Large intestine (tissue), 3 donors: ENCODE data around the gene SAMD4A. TPM values are rescaled to one million over a fixed set of nuclear protein-coding genes. Genes with fewer than 3 reads are reported as not detected.
A peak's percentile ranks its signal among the peaks of the same experiment; 100 is the strongest.

Experiments used
- DNase-seq, 2 donors: peaks; one replicate each; pipeline versions ENCODE4 v3.0.0 to v3.0.0-alpha.2; 2013
- H3K27ac ChIP-seq: one replicate; pipeline ENCODE4 v1.5.1; 2013; ENCODE audit warnings: low read length
- H3K27me3 ChIP-seq: 2 replicates; pipeline ENCODE4 v1.6.1; 2013; ENCODE audit warnings: low read length; ENCODE audit not compliant: control insufficient read depth, insufficient read depth
- H3K36me3 ChIP-seq: 2 replicates; pipeline ENCODE4 v1.6.1; 2013; ENCODE audit warnings: low read length; ENCODE audit not compliant: control insufficient read depth, insufficient read depth
- H3K4me1 ChIP-seq: one replicate; pipeline ENCODE4 v1.6.1; 2013; ENCODE audit warnings: low read length; ENCODE audit not compliant: control insufficient read depth, insufficient read depth
- H3K4me3 ChIP-seq: one replicate; pipeline ENCODE4 v1.5.1; 2013; ENCODE audit warnings: low read length
- H3K9me3 ChIP-seq: one replicate; pipeline ENCODE4 v1.6.1; 2013; ENCODE audit warnings: mild to moderate bottlenecking, low read depth, low read length, moderate library complexity; ENCODE audit not compliant: control insufficient read depth
- WGBS: methylation state at CpG from one replicate; pipeline ENCODE4 v1.1.5; 2013; ENCODE audit warnings: low lambda C conversion rate; ENCODE audit not compliant: insufficient coverage; 5-methylcytosine and 5-hydroxymethylcytosine counted together
- polyA plus RNA-seq: library from polyadenylated mRNA; unstranded; fragments of 120-200 nt; gene quantifications from one replicate; pipeline ENCODE4 v1.2.1, GENCODE V29; 2013

SAMD4A gene
- polyA plus RNA-seq, 1 donor, result 17.7 TPM

DNA sequence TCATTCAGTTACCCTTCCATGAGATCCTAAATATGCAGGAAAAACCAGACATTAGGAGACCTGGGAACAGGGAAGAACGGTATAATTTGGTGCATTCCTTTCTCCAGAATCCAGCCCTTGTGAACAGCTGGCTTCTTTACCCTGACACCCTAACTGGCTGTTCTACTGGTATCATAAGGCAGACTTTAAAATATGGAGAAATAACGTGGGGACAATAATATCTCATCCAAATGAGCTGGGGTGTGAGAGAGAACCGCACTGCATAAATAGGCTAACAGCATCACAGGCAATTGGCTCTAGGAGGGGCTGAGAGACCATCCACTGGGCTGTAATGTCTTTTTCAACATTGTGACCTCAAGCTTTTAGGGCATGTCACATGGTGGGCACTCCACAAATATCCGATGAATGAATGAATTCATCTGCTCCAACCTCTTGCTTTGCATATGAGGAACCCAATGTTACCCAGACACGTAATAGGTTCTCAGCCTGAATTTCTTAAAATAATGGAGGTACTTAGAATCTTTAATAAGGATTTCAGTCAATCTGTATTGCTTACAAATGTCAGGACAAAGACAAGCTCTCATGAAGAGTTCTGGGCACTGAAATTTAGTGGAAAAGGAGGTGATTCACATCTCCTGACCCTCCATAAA is 157.9 kb downstream of the SAMD4A start:
- Histone ChIP-seq H3K4me3 (no peak overlapping the region), H3K27me3 (no peaks in the 10 kb centered on the region), H3K9me3 (no peaks in the 10 kb centered on the region), H3K27ac (no peak overlapping the region), H3K4me1 (peaks cover 7% of the 10 kb centered on the region), H3K36me3 (no peaks in the 10 kb centered on the region)
- no peak for DNase-seq
- no CpG with 5 or more reads among the region's 5 CpGs for WGBS

DNA sequence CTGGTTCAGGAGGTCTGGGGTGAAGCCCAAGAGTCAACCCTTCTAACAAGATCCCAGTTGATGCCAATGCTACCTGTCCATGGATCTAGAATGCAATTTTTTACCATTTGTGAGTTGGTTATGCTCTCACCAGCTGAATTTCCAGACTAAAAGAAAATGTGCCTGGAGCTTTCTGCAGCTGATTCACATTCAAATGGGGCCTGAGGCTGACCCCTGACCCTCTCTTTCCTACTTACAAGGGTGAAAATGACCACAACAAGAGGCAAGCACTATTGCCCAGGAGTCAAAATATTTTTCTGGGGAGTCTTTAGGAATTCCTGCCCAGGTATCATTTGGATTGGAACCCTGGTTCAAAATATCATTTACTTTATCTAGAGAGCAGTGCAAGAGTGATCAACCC is 159.1 kb downstream of the SAMD4A start:
- Histone ChIP-seq H3K36me3 (no peaks in the 10 kb centered on the region), H3K4me3 (no peak overlapping the region), H3K4me1 (peaks cover 7% of the 10 kb centered on the region), H3K27me3 (no peaks in the 10 kb centered on the region), H3K27ac (no peak overlapping the region), H3K9me3 (no peaks in the 10 kb centered on the region)
- no peak for DNase-seq

DNA sequence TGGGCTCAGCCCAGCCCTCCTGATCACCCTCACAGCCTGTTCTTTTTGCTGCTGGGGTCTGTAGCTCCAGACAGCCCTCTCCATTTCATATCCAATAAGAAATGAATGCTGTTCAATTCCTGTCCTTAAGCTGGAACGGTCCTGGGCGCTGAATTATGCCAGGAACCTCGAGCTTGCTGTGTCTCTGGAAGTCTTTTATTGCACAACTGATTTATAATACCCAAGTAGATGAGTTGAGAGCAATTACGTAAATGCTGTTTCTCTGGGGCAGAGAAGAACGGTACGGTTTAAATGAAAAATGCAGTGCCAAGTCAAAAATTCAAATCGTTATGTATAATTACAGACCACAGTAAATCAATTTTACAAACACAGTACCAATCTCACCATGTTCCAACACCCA is 161.0 kb downstream of the SAMD4A start:
- Histone ChIP-seq H3K4me3 (no peak overlapping the region), H3K27me3 (no peaks in the 10 kb centered on the region), H3K27ac (no peak overlapping the region), H3K9me3 (no peaks in the 10 kb centered on the region), H3K36me3 (no peaks in the 10 kb centered on the region), H3K4me1 (peaks cover 7% of the 10 kb centered on the region)
- no peak for DNase-seq
- WGBS, result 70% methylated on average over 4 of the region's 7 CpGs

DNA sequence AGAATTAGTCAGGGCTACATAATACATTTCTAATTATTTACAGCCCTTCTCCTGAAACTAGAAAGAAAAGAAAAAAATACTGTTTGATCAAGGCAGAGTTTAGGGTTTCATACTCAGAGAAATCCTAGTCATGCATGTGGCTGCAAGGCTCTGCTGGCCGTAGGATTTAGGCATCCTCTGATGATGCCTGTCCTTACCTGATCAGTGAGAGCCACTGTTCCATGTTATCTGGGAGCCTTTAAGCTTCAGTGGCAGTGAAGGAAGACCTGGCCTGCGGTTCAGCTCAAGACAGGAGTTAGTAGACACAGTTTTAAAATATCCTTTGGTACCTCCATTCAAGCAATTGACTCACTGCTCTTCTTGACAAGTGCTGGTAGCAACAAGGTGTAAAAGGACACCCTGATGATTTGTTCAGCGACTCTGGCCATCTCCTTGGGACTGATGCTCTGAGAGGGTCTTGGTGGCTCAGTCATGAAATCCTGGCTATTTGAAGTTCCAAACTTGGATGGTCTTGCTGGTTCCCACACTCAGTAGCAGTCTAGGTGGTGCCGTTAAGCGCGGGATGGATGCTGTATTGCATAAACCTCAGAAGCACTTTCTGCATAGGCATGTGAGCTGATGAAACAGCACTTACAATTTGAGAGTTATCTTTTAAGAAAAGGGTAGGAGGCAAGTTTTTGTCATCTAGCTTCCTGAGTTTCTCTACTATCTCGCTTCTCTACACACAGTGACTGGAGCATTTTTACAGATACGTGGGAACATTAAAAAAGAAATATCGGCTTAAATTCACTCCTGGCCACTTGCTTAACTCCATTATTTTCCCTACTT is 162.0 kb downstream of the SAMD4A start:
- Histone ChIP-seq H3K27me3 (no peaks in the 10 kb centered on the region), H3K36me3 (no peaks in the 10 kb centered on the region), H3K4me3 (no peak overlapping the region), H3K4me1 (peaks cover 5% of the 10 kb centered on the region), H3K27ac (no peak overlapping the region), H3K9me3 (no peaks in the 10 kb centered on the region)
- WGBS, result 90% methylated on average over 4 of the region's 9 CpGs
- no peak for DNase-seq

DNA sequence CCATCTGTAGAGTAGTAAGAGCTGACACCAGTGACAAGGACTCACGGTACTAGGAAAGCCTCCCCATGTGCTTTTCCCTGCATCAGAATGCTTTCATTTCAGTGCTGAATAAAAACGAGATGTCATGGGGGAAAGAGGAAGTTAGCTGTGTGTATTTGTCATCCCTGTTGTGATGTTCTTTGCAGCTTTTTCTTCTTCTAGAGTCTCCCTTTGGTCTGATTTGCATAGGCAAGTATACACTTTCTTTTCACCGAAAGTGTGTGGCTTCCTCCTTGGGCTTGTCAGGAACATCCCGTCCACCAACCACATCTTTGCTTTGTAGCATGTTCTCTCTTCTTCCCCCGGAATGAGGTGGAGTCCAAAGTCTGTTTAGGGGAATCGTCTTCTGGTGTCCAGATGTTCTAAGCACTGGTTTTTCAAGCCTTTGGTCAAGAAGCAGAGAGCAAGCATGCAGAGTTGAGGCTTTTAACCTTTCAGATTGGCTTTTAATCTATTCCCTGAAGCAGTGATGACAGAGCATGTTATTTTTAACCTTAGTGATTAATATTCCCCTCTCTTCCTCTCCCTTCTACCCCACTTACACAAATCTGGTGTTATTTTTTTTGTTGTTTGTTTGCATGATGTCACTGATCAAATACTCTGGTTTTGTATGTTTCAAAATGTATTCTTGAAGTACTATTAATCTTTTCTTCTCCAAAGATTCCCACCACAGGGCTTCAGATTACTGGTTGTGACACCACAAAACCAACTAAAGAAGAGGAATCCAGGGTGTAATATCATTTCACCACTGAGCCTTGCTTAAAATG is 163.4 kb downstream of the SAMD4A start:
- WGBS, result no CpG with 5 or more reads among the region's 6 CpGs
- Histone ChIP-seq H3K27me3 (no peaks in the 10 kb centered on the region), H3K4me3 (no peak overlapping the region), H3K9me3 (no peaks in the 10 kb centered on the region), H3K36me3 (no peaks in the 10 kb centered on the region), H3K4me1 (no peaks in the 10 kb centered on the region), H3K27ac (no peak overlapping the region)
- DNase-seq, result peak in 1 of 2 donors; percentile 26

DNA sequence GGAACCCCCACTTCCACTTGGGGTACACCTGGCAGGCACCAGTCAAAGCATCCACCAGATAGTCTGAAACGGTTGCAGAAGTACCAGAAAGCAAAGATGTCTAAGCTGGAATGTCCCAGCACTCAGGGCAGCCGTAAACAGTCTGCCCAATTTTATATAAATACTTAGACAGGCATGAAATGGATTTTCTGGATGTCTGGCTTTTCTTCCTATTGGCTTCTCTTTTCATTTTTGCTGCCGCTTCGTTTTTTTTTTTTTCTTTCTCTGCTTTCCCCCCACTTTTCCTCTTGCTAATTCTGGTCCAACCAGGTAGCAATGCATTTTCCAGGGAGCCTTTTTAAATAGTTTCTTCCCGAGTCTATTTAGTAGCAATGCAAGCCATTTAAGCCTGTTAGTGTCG is 168.0 kb downstream of the SAMD4A start:
- no peak for DNase-seq
- H3K4me1 ChIP-seq, result no peaks in the 10 kb centered on the region
- H3K4me3 ChIP-seq, result no peak overlapping the region
- no peaks in the 10 kb centered on the region for H3K27me3 ChIP-seq
- no peaks in the 10 kb centered on the region for H3K9me3 ChIP-seq
- WGBS, result 83% methylated on average over 4 of the region's 6 CpGs
- H3K27ac ChIP-seq, result no peak overlapping the region
- H3K36me3 ChIP-seq, result no peaks in the 10 kb centered on the region

DNA sequence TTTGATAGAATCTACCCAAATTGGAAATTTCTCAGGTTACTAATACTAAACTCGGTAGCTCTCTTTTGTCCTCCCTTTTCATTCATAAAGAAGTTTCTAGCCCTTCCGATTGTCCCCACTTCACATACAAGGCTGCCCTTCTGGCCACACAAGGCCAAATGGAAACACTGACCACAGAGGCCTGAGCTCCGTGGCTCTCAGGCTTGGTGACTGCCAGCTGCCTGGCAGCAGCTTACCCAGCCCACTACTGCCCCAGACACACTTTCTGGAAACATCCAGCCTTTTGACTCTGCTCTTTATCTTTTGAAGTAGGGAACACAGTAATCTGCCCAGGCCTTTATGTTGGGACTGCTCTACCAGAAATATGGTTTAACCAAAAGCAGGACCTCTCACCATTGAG is 168.5 kb downstream of the SAMD4A start:
- Histone ChIP-seq H3K4me1 (no peaks in the 10 kb centered on the region), H3K9me3 (no peaks in the 10 kb centered on the region), H3K27ac (no peak overlapping the region), H3K4me3 (no peak overlapping the region), H3K27me3 (no peaks in the 10 kb centered on the region), H3K36me3 (no peaks in the 10 kb centered on the region)
- no CpG with 5 or more reads among the region's 3 CpGs for WGBS
- no peak for DNase-seq

DNA sequence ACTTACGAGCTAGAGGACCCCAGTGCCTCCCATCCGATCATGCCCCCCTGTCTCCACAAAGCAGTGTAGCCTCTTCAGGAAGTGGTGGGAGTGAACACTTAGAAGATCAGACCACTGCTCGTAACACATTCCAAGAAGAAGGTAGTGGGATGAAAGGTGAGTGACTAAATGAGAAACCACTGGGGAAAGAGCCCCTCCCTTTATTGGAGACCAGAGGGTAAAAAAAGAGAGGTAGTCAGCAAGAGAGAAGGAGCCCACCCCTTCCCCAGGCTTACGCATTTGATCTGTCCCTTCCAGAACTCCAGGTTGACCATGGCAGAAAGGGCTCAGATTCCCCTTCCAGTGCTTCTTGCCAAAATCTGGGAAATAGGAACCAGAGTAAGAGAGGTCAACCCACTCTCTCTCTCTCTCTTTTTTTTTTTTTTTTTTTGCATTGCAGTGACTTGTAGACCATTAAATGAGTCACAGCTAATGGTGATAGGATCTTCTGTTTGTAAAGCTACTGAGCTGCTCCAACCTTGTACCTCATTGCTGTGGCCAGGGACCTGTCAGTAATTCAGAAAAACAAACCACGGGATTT is 170.3 kb downstream of the SAMD4A start:
- H3K27ac ChIP-seq, result no peak overlapping the region
- no peak for DNase-seq
- no peaks in the 10 kb centered on the region for H3K36me3 ChIP-seq
- H3K4me1 ChIP-seq, result no peaks in the 10 kb centered on the region
- no peak overlapping the region for H3K4me3 ChIP-seq
- 100% methylated on average over 1 of the region's 5 CpGs for WGBS
- no peaks in the 10 kb centered on the region for H3K27me3 ChIP-seq
- no peaks in the 10 kb centered on the region for H3K9me3 ChIP-seq

DNA sequence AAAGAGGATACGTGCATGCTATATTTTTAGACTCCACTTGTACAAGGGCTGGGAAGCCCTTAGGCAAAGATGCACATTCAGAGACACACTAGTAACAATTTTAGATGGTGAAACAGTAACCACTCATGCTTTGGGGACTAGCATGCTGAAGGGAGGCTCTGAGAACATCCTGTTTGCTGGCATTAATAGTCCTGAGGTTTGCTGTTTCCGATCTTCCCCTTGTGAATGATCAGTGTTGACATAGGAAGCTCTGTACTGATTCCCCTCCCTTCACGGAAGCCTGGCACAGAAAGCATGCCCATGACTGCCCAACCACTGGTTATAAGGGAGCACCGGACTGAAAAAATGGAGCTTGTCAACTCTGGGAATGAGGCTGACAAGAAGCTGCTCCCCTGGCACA is 171.1 kb downstream of the SAMD4A start:
- no peaks in the 10 kb centered on the region for H3K4me1 ChIP-seq
- no peaks in the 10 kb centered on the region for H3K27me3 ChIP-seq
- no peak overlapping the region for H3K27ac ChIP-seq
- no peaks in the 10 kb centered on the region for H3K36me3 ChIP-seq
- no peaks in the 10 kb centered on the region for H3K9me3 ChIP-seq
- no peak overlapping the region for H3K4me3 ChIP-seq
- DNase-seq, result no peak
- 100% methylated on average over 1 of the region's 4 CpGs for WGBS

- no peaks in the 10 kb centered on the region for H3K9me3 ChIP-seq
- no peaks in the 10 kb centered on the region for H3K27me3 ChIP-seq
- no peak overlapping the region for H3K27ac ChIP-seq
- H3K4me1 ChIP-seq, result no peaks in the 10 kb centered on the region
- 83% methylated on average over 1 of the region's 7 CpGs for WGBS
- no peak overlapping the region for H3K4me3 ChIP-seq
- DNase-seq, result no peak
- no peaks in the 10 kb centered on the region for H3K36me3 ChIP-seq
These were observed 172.6 kb downstream of the SAMD4A start for GRCh38 chr14:54739514-54739913.
